ENCODE data around the gene FREM2. TPM values are rescaled to one million over a fixed set of nuclear protein-coding genes. Genes with fewer than 3 reads are reported as not detected.

Gene FREM2
- total and polyA plus RNA-seq, 9 of the 15 experiments (the other 6 are each of a cell fraction or from before 2014, with no cell fraction given) = under 0.01 to 0.02 TPM; not detected in 7

- ChIA-PET POLR2A (no interaction called here), CTCF (ENCODE audit: low intra/inter-chr PET ratio) (no interaction called here)
- Histone ChIP-seq H3K36me3 (ENCODE audit: control insufficient read depth, insufficient read depth, low read length) (no peaks in the 10 kb centered on the region), H3K9ac (ENCODE audit: insufficient read depth in 1 of 2, low read depth in 2 of 2, low read length in 2 of 2) (no peak overlapping the region), H3K4me3 (no peak overlapping the region), H3K9me3 (replicated peaks; ENCODE audit: control insufficient read depth, insufficient read depth, low read depth, low read length) (no peaks in the 10 kb centered on the region), H3K27ac (ENCODE audit: extremely low read depth, low read depth, low read length) (no peak overlapping the region), H3K9me1 (ENCODE audit: control insufficient read depth, insufficient read depth, low read length) (no peaks in the 10 kb centered on the region), H3K4me2 (ENCODE audit: insufficient read depth, low read length) (no peak overlapping the region), H2AFZ (ENCODE audit: low read depth, low read length) (no peak overlapping the region), H3K27me3 (ENCODE audit: control insufficient read depth in 2 of 2, insufficient read depth in 2 of 2, low read length in 2 of 2) (no peaks in the 10 kb centered on the region), H4K20me1 (replicated peaks; ENCODE audit: control insufficient read depth, insufficient read depth, low read length) (no peaks in the 10 kb centered on the region), H3K4me1 (replicated peaks in 1 of 2; ENCODE audit: control insufficient read depth in 2 of 2, insufficient read depth in 2 of 2, low read length in 2 of 2) (no peaks in the 10 kb centered on the region), H3K79me2 (ENCODE audit: control insufficient read depth, insufficient read depth, low read length) (no peaks in the 10 kb centered on the region)
- FAIRE-seq (no peak), DNase-seq (ENCODE audit: extremely low read depth in 1 of 4, low spot score in 3 of 4) (peak in 3 of 4 experiments; percentile 3 to 8 (median 5)), ATAC-seq (no peak)
- intact Hi-C loops (cut with micrococcal nuclease) (no loop called here), in situ Hi-C loops (cut with MboI) (no loop called here)
- TF ChIP-seq FOS (IDR thresholded peaks at IDR 0.05; ENCODE audit: extremely low read depth, insufficient read length) (no peak), CTCF (IDR thresholded peaks at IDR 0.05 in 2 of 3, conservative IDR thresholded peaks at IDR 0.05 in 1 of 3; ENCODE audit: insufficient read depth in 2 of 3, low read depth in 1 of 3, low read length in 3 of 3) (peak in 1 of 3 experiments; percentile 21; a peak in 1 of 6 replicates), ZNF668 (CRISPR knock-in tag; IDR thresholded peaks at IDR 0.05) (no peak)
- BruUV-seq (replicated peaks) = no TSS peak
- 0% methylated on average over 5 of the region's 5 CpGs for WGBS (ENCODE audit: insufficient coverage, low coverage, missing lambda C conversion rate)
Observed at GRCh38 chr13:38641164-38641948, 45.5 kb upstream of the FREM2 start.
